Lung microvascular endothelial cell (primary cell): ENCODE measurements around the gene SIMC1. TPM values are rescaled to one million over a fixed set of nuclear protein-coding genes. Genes with fewer than 3 reads are reported as not detected.
A peak's percentile ranks its signal among the peaks of the same experiment; 100 is the strongest.
"Not testable (repeated sequence)": the region's sequence is repeated elsewhere in the genome, so short reads cannot be mapped to it uniquely, and the experiment has no call there.

Source experiments
- DNase-seq, 2 donors: peaks; one replicate each; pipeline versions ENCODE4 v3.0.0 to v3.0.0-alpha.2; 2010; ENCODE audit warnings: low read depth in 2 of 2
- total RNA-seq: library from RNA; depleted of rRNA; stranded (reverse); fragments of >200 nt; gene quantifications from 2 replicates; pipeline ENCODE4 v1.2.1, GENCODE V29; 2014

Gene SIMC1
- total RNA-seq, 1 donor from 2014 or later: 2.2 TPM

DNA sequence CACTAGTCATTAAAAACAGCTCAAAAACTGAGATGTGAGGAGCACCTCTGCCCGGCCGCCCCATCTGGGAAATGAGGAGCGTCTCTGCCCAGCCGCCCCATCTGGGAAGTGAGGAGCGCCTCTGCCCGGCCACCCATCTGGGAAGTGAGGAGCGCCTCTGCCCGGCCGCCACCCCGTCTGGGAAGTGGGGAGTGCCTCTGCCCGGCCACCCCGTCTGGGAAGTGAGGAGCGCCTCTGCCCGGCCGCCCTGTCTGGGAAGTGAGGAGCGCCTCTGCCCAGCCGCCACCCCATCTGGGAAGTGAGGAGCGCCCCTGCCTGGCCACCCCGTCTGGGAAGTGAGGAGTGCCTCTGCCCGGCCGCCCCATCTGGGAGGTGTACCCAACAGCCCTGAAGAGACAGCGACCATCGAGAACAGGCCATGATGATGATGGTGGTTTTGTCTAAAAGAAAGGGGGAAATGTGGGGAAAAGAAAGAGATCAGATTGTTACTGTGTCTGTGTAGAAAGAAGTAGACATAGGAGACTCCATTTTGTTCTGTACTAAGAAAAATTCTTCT is 23.7 kb upstream of the SIMC1 start:
- not testable (repeated sequence) for DNase-seq

DNA sequence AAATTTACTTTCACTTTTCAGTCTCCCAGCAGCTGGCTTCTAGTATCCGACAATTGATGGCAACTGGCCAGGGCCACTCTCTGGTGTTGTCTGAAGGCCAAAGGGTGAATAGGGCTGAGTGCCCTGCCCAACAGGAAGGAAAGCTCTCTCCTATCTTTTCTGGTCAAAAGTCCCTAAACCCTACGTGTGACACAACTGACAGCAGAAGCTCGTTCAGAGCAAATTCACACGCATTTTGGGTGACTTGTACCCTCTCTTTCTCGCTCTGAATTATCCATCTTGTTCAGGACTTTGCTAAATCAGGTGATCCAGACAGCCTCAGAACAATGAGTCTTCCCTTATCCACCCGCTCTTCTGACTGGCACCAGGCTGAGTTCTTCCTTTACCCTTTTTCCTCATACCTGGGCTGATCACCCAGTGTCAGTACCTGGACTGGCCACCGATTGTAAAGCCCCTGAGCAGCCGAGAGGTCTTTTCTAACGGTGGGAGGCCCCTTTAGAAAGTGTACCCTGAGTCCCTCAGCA is 21.8 kb upstream of the SIMC1 start:
- DNase-seq: peak in 1 of 2 donors; percentile 71

DNA sequence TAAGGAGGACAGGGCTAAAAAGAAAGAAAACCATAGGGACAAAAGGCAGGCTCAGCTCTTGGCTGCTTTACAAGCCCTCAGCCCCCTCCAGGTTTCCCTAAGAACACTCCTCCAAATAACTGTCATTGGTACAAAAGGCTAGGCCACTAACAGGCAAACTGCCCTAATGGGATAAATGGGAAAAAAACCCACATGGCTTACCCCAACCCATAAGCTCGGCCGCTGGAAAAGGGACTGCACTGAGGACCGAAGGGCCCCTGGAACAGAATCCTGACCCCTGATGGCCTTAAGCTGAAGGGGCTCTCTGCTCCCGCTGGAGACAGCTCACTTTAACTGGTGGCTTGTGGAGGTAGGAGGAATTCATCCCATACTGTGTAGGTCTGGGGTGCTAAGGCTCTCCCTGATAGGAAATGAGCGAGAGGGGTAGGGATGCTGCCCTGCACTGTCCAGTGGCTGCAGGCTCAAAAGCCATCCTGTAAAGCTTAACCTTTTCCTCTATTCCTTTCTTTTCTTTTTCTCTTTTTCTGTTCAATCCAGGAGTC is 21.0 kb upstream of the SIMC1 start:
- not testable (repeated sequence) for DNase-seq

DNA sequence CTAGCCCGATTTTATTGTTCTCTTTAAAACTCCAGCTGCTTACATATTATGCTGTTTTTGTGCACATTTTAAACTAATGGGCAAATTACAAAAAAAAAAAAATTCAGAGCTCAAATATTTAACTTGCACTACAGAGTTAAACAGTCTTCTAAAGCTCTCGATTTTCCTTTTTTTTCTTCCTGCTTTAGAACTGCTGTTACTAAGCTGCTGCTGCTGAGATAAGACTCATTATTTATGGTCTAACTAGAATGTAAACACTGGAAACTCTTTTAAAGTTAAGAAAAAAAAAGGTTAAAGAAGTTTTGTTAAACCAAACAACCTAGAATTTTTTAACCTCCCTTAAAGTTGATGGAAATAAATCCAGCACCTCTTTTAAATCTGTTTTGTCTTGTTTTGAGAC is 20.5 kb upstream of the SIMC1 start:
- DNase-seq: not testable (repeated sequence)

DNA sequence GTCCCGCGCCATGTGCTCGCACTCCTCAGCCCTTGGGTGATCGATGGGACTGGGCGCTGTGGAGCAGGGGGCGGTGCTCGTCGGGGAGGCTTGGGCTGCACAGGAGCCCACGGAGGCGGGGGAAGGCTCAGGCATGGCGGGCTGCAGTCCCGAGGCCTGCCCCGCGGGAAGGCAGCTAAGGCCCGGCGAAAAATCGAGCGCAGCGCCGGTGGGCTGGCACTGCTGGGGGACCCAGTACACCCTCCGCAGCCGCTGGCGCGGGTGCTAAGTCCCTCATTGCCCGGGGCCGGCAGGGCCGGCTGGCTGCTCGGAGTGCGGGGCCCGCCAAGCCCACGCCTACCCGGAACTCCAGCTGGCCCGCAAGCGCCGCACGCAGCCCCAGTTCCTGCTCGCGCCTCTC is 16.2 kb upstream of the SIMC1 start:
- DNase-seq: not testable (repeated sequence)

DNA sequence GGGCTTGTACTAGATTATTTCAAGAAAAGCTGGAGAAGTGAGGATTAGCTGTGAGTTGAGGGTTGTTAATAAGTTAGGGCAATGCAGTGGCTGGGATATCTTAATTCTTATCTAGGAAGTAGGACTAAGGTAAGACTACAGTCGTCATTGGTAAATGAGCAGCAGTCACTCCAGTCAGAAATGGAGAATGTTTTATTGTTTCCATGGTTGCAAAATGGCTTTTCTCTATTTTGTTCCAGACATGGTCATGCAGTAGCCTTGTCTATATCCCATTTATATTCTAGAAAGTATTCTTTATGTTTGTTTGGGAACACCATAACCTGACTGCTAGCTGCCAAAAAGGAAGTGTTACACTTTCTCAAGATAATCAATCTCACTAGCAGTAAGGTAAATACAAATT is 9.9 kb upstream of the SIMC1 start:
- DNase-seq: not testable (repeated sequence)

DNA sequence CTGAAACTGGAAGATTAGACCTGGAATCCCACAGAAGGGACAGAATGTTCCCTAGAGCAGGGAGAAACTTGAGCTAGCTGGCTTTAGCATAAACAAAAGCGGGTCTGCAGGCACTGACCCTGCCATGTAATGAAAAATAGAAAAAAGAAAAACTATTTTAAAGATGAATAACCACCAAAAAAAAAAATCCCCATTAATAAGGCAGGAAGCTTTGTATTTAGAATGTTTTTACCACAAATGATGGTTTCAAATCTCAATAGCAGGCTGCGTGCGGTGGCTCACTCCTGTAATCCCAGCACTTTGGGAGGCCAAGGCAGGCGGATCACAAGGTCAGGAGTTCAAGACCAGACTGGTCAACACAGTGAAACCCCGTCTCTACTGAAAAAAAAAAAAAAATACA is 5.0 kb upstream of the SIMC1 start:
- DNase-seq: not testable (repeated sequence)

DNA sequence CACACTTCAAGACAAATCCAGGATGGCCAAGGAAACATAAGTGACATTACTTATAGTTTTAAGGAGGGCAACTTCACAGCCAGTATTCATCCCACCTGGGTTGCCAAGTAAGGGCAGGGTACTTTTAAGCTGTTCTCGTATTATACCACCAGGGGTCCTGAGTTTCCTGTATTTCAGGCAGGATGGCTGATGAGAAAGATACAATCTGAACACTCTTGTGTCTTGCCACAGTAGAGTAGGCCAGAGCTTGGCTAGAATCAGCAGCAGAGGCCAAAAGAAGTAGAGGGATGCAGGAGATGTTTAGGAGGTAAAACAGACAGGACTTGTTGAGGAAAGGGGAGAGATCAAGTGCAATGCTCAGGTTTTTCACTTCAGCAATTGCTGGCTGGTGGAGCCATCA is 3.1 kb upstream of the SIMC1 start:
- peak; percentile 47 to 51 for DNase-seq

DNA sequence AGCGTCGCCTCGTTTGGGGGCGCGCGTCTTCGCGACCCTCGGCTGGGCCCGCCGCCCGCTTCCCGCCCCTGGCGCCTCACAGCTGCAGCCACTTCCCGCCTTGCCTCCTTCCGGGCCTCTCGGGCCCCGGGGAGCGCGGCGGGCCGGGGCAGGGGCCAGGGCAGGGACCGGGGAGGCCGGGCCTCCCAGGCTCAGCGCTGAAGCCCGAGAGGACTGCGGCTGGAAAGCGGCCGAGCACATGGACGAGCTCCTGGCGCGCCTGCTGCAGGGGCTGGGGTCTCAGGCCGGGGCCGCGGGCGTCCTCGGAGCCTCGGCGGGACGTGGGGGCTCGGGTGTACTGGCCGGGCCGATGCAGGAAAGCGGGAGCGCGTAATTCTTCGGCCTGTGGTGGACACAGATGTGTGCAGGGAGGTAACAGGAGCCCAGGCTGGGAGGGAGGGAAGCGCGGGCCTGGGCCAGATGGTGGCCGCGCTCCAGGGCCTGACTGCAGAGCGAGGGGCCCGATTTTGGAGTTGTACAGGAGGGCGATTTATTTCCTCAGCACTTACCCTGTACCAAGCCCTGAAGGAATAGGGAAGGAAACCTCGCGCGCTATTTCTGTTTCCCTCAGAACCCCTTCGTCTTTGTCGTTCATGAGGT is 540 bp downstream of the SIMC1 start:
- DNase-seq: not testable (repeated sequence)

DNA sequence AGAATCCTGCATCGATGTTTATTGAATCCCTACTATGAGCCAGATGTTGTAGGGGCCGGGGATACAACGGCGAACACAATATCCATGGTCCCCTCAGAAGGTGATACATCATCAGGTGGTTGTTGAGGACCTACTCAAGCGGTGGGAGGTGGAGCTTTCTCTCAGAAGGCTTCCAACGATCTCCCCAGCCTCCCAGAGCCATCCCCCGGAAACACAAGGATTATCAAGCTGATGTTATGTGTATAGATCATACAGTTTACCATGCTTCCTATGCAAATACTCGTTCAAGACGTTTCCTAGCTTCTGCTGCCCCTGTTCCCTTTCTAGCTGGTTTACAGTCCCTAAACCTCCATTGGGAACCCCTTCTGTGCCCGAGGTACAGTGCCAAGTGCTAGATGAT is 1.1 kb downstream of the SIMC1 start:
- not testable (repeated sequence) for DNase-seq

DNA sequence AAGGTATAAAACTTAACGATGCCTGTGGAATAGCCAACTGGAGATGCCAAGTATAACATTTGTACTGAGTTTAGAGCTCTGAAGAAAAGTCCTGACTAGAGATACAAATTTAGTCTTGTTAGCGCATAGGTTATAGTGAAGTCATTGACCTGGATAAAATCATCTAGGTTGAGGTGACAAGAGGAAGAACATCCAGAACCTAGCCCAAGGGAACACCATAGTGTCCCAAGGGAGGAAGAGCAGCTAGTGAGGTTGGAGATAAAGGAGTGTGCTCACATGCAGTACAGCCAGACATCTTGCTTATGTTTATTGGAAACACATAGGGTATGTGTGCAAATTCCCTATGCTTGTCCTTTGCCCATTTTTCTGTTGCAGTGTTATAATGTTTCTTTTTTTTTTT is 6.1 kb downstream of the SIMC1 start:
- DNase-seq: not testable (repeated sequence)

DNA sequence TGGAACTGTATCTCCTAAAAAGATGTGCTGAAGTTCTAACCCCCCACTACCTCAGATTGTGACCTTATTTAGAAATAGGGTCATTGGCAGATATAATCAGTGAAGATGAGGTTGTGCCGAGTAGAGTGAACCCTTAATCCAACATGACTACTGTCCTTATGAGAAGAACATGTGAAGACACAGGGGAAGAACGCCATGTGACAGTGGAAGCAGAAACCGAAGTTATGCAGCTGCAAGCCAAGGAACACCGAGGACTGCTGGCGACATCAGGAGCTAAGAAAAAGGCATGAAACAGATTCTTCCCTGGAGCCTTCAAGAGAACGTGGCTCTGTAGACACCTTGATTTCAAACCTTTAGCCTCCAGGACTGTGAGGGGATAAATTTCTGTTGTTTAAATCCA is 6.8 kb downstream of the SIMC1 start:
- not testable (repeated sequence) for DNase-seq

DNA sequence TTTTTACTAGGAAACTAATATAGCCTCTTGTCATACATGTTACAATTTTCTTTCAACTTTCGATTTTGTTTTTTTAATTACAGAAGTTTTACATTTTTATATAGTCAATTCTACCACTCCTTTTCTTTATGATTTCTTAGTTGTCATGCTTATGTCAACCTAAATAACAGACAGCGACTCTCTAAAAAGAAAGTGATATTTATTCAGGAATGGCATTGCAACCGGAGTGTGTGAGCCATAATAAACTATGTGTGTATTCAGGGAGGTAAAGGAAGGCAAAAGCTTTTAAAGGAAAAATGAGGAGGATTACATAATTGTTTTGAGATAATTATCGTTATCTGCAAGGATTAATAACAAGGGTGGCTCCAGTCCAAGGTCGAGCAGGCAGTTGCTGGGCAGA is 7.3 kb downstream of the SIMC1 start:
- not testable (repeated sequence) for DNase-seq

DNA sequence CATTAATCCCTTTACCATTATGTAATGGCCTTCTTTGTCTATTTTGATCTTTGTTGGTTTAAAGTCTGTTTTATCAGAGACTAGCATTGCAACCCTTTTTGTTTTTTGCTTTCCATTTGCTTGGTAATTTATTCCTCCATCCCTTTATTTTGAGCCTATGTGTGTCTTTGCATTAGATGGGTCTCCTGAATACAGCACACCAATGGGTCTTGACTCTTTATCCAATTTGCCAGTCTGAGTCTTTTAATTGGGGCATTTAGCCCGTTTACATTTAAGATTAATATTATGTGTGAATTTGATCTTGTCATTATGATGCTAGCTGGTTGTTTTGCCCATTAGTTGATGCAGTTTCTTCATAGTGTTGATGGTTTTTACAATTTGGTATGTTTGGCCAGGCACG is 12.5 kb downstream of the SIMC1 start:
- not testable (repeated sequence) for DNase-seq

DNA sequence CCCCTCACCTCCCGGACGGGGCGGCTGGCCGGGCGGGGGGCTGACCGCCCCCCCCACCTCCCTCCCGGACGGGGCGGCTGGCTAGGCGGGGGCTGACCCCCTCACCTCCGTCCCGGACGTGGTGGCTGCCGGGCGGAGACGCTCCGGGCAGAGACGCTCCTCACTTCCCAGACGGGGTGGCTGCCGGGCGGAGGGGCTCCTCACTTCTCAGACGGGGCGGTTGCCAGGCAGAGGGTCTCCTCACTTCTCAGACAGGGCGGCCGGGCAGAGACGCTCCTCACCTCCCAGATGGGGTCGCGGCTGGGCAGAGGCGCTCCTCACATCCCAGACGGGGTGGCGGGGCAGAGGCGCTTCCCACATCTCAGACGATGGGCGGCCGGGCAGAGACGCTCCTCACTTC is 13.9 kb downstream of the SIMC1 start:
- DNase-seq: not testable (repeated sequence)

DNA sequence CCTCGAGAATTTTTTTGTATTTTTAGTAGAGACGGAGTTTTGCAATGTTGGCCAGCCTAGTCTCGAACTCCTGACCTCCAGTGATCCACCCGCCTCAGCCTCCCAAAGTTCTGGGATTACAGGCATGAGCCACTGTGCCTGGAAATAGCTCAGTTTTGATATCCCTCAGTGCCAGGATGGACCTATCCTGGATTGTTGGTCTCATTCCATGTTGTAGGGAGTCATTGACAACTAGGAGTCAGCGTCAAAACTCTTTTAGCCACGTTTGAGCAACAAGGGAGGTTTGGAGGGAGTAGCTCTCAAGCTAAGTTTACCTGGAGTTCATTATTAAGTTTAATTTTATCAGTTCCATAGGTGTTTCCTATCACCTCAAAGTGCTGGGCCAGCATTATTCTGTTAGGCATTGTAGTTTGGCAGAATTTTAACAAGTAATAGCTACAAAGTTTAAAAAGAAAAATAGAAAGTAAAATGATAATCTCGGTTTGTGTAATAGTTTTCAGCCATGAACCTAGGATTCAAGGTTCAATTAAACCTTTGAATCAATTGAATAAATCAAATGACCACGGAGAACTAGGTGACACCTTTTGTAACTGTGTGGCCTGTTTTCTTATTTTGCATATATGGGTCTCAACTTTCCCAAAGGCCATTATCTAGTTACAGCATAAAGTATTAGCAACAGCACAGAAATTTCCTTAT is 15.3 kb downstream of the SIMC1 start:
- DNase-seq: not testable (repeated sequence)

DNA sequence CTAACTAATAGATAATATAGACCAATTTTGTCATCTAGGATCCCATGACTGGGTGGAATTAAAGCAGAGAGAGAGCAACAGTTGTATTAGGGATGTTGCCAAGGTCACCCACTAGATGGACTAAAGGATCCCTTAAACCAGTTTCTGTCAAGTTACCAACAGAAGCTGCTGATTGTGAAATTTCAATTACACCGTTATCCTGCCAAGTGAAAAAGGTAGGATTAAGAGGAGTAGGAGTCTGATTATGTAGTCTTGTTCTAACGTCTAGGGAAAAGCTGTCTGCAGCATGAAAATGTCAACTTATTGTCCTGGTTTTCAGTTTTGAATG is 15.8 kb downstream of the SIMC1 start:
- not testable (repeated sequence) for DNase-seq

DNA sequence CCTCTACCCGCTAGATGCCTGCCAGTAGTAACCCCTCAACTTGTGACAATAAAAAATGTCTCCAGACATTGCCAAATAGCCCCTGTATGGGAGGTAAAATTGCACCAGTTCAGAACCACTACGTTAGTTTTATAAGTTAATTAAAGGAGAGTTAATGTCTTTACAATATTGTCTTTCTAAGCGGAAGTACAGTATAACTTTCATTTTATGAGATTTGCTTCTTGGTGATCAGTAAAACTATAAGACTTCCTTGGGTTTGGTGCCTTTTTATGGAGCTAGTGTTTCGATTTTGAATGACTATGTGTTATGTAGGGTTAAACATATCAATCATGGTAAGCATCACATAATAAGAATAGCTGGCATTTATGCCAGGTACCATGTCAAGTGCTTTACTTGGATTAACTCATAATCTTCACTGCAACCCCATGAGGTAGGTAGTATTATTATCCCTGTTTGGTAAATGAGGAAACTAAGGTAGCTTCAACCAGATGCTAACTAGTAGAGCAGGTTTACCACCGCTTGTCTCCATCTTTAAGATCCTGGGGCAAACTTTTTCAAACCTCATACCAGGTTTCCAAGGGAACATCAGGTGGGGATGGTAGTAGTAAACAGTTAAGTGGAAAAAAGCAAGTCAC is 19.8 kb downstream of the SIMC1 start:
- DNase-seq: not testable (repeated sequence)

DNA sequence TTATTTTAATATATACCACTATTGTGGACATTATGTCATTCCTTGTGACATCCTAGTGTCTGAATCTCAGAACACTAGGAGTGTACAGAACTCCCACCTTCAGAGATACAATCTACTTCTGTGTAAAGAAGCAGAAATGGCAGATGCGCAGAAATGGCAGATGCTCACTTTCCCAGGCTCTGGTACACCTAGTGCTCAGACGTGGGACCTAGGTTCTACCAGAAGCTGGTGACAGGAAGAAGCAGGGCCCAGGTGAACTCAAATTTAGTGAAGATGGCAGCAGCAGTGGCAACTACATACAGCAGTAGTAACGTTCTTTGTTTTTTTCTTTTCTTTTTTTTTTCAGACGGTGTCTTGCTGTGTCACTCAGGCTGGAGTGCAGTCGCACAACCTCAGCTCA is 22.5 kb downstream of the SIMC1 start:
- not testable (repeated sequence) for DNase-seq

DNA sequence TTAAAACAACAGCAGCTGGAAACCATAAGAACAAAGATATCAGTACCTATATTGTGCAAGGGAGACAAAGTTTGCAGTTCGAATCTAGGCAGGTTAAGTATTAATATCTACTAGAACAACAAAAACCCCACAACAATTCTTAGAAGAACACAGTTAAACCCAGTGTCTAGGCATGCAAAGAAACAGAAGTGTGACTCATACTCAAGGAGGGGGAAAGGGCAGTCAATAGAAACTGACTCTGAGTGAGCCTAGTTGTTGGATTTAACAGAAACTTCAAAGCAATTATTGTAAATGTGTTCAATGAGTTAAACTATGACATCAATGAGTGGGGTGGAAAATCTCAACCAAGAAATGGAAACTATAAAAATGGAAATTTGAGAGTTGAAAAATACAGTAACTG is 28.2 kb downstream of the SIMC1 start:
- not testable (repeated sequence) for DNase-seq

DNA sequence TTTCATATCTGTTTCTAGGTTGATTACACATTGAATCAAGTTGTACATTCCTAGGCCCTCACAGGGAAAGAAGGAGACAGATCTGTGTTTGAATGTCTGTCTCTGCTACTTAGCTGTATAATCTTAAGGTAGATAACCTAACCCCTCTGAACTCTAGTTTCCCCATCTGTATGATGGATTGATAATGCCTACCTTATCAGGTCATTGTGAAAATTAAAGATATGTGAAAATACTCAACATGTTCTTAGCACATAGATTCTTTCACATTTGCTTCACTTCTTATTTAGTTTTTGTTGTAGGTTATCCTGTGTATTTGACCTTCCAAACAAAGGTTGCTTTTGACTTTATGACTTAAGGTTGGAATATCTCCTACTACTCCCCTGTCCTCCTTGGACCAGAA is 50.8 kb downstream of the SIMC1 start:
- not testable (repeated sequence) for DNase-seq
